ENCODE data around the gene MUC7.

The MUC7 gene

GRCh38 chr4:70443329-70443728, 28.7 kb upstream of the MUC7 start:
- Histone ChIP-seq H3K4me3 (ENCODE audit: low read depth, low read length) (no peak overlapping the region), H3K27me3 (ENCODE audit: control insufficient read depth, insufficient read depth, low read length) (no peaks in the 10 kb centered on the region), H2AFZ (no peak overlapping the region), H3K9me3 (ENCODE audit: control insufficient read depth, low read length) (no peaks in the 10 kb centered on the region), H3K4me1 (no peaks in the 10 kb centered on the region), H3K79me2 (no peaks in the 10 kb centered on the region), H3K36me3 (ENCODE audit: control insufficient read depth, insufficient read depth, low read length) (no peaks in the 10 kb centered on the region), H3K9ac (no peak overlapping the region), H3K27ac (no peak overlapping the region), H3K4me2 (ENCODE audit: low read length) (no peak overlapping the region)
- TF ChIP-seq CTCF (IDR thresholded peaks at IDR 0.05): no peak

DNA sequence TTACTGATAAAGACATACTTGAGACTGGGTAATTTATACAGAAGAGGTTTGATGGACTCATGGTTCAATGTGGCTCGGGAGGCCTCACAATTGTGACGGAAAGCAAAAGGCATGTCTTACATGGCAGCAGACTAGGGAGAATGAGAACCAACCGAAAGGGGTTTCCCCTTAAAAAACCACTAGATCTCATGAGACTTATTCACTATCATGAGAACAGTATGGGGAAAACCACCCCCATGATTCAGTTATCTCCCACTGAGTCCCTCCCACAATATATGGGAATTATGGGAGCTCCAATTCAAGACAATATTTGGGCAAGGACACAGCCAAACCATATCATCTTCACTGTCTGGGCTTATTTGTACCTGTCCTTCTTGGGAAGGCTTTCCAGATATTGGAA, 22.8 kb upstream of the MUC7 start:
- Histone ChIP-seq H3K27ac (no peak overlapping the region), H3K4me2 (ENCODE audit: low read length) (no peak overlapping the region), H3K4me3 (ENCODE audit: low read depth, low read length) (no peak overlapping the region), H3K27me3 (ENCODE audit: control insufficient read depth, insufficient read depth, low read length) (no peaks in the 10 kb centered on the region), H2AFZ (no peak overlapping the region), H3K36me3 (ENCODE audit: control insufficient read depth, insufficient read depth, low read length) (no peaks in the 10 kb centered on the region), H3K9ac (no peak overlapping the region), H3K4me1 (no peaks in the 10 kb centered on the region), H3K79me2 (no peaks in the 10 kb centered on the region), H3K9me3 (ENCODE audit: control insufficient read depth, low read length) (no peaks in the 10 kb centered on the region)
- no peak for TF ChIP-seq CTCF (IDR thresholded peaks at IDR 0.05)

GRCh38 chr4:70452946-70453345, 19.1 kb upstream of the MUC7 start:
- Histone ChIP-seq H3K4me2 (ENCODE audit: low read length) (no peak overlapping the region), H3K9me3 (ENCODE audit: control insufficient read depth, low read length) (no peaks in the 10 kb centered on the region), H3K27ac (no peak overlapping the region), H3K4me3 (ENCODE audit: low read depth, low read length) (no peak overlapping the region), H3K27me3 (ENCODE audit: control insufficient read depth, insufficient read depth, low read length) (no peaks in the 10 kb centered on the region), H3K36me3 (ENCODE audit: control insufficient read depth, insufficient read depth, low read length) (no peaks in the 10 kb centered on the region), H3K9ac (no peak overlapping the region), H3K79me2 (no peaks in the 10 kb centered on the region), H3K4me1 (no peaks in the 10 kb centered on the region), H2AFZ (no peak overlapping the region)
- no peak for TF ChIP-seq CTCF (IDR thresholded peaks at IDR 0.05)

DNA sequence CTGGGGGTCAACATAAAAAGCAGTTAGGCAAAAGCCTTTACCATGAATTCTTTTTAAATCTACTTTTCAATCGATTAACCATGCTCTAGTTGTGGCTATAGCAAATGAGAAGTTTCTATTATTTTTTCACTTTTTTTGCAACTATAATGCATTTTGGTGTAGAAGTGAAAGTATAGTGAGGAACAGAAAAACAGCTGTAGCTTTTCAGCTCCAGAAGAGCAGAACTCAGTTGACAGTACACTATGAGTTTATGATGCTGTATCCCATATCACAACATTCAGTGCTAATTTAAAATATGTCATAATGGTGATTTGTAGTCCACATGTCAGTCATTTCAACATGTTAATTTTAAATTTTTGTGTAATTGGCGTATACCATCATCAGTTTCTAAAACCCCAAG, 8.7 kb upstream of the MUC7 start:
- no peaks in the 10 kb centered on the region for H3K79me2 ChIP-seq
- TF ChIP-seq CTCF (IDR thresholded peaks at IDR 0.05): no peak
- H3K36me3 ChIP-seq (ENCODE audit: control insufficient read depth, insufficient read depth, low read length): no peaks in the 10 kb centered on the region
- H3K4me2 ChIP-seq (ENCODE audit: low read length): no peak overlapping the region
- H3K9me3 ChIP-seq (ENCODE audit: control insufficient read depth, low read length): no peaks in the 10 kb centered on the region
- H3K27ac ChIP-seq: no peak overlapping the region
- H3K27me3 ChIP-seq (ENCODE audit: control insufficient read depth, insufficient read depth, low read length): no peaks in the 10 kb centered on the region
- H2AFZ ChIP-seq: no peak overlapping the region
- H3K9ac ChIP-seq: no peak overlapping the region
- H3K4me3 ChIP-seq (ENCODE audit: low read depth, low read length): no peak overlapping the region
- H3K4me1 ChIP-seq: no peaks in the 10 kb centered on the region

- no peak overlapping the region for H3K27ac ChIP-seq
- TF ChIP-seq CTCF (IDR thresholded peaks at IDR 0.05): no peak
Observed at GRCh38 chr4:70473679-70474078, 1.7 kb downstream of the MUC7 start.

More at GRCh38 chr4:70473679-70474078, 1.7 kb downstream of the MUC7 start:
- H3K27me3 ChIP-seq (ENCODE audit: control insufficient read depth, insufficient read depth, low read length): no peaks in the 10 kb centered on the region
- H3K4me2 ChIP-seq (ENCODE audit: low read length): no peak overlapping the region
- H3K4me1 ChIP-seq: no peaks in the 10 kb centered on the region
- no peak overlapping the region for H3K9ac ChIP-seq
- no peaks in the 10 kb centered on the region for H3K79me2 ChIP-seq
- H3K36me3 ChIP-seq (ENCODE audit: control insufficient read depth, insufficient read depth, low read length): no peaks in the 10 kb centered on the region
- no peak overlapping the region for H3K4me3 ChIP-seq (ENCODE audit: low read depth, low read length)
- H3K9me3 ChIP-seq (ENCODE audit: control insufficient read depth, low read length): no peaks in the 10 kb centered on the region
- H2AFZ ChIP-seq: no peak overlapping the region

Measured in parathyroid adenoma (tissue), 2 donors.